Measurements from ENCODE around the gene SLC19A1.

The SLC19A1 gene

DNA sequence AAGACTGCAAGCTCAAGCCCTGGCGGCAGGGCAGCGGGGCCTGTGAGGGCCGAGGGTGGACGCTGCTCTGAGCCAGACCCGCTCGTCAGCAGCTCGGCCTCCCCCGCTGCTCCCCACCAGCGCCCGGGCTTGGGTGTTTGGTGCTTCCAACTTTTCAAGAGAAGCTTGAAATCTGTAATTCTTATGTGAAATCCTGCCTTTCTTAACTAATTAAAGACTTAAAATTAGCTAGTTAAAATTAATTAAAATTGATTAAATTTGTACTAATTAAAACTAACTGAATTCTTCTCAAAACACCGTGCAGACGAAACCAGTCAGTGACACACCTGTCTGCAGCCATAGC, 14.0 kb upstream of the SLC19A1 start:
- ATAC-seq = no peak
- no peak overlapping the region for H3K4me3 Mint-ChIP-seq
- H3K27ac Mint-ChIP-seq = no peak overlapping the region
- H3K27me3 Mint-ChIP-seq = peaks cover 10% of the 10 kb centered on the region
- peaks cover 26% of the 10 kb centered on the region for H3K4me1 Mint-ChIP-seq
- H3K36me3 Mint-ChIP-seq (ENCODE audit: low read depth) = no peaks in the 10 kb centered on the region
- DNase-seq = no peak
- no peaks in the 10 kb centered on the region for H3K9me3 Mint-ChIP-seq

GRCh38 chr21:45555557-45556301, 13.5 kb upstream of the SLC19A1 start:
- Mint-ChIP-seq H3K36me3 (ENCODE audit: low read depth) (no peaks in the 10 kb centered on the region), H3K27ac (no peak overlapping the region), H3K4me3 (no peak overlapping the region), H3K4me1 (peaks cover 31% of the 10 kb centered on the region), H3K9me3 (no peaks in the 10 kb centered on the region), H3K27me3 (peaks cover 10% of the 10 kb centered on the region)
- DNase-seq = peak; percentile 64
- ATAC-seq = peak; percentile 29

DNA sequence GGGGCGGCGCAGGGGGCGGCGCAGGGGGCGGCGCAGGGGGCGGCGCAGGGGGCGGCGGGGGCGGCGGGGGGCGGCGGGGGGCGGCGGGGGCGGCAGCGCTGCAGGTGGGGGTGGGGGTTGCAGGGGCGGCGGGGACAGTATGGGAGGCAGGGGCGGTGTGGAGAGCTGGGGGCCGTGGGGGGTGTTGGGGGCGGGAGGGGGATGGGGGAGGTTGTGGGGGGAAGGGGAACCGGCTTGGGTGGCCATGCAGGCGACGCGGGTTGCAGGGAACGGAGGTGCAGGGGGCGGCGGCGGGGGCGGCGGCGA, 13.0 kb upstream of the SLC19A1 start:
- no peak for DNase-seq
- Mint-ChIP-seq H3K36me3 (ENCODE audit: low read depth) (no peaks in the 10 kb centered on the region), H3K4me3 (no peak overlapping the region), H3K4me1 (peaks cover 34% of the 10 kb centered on the region), H3K27me3 (peaks cover 6% of the 10 kb centered on the region), H3K27ac (no peak overlapping the region), H3K9me3 (no peaks in the 10 kb centered on the region)
- ATAC-seq = no peak

DNA sequence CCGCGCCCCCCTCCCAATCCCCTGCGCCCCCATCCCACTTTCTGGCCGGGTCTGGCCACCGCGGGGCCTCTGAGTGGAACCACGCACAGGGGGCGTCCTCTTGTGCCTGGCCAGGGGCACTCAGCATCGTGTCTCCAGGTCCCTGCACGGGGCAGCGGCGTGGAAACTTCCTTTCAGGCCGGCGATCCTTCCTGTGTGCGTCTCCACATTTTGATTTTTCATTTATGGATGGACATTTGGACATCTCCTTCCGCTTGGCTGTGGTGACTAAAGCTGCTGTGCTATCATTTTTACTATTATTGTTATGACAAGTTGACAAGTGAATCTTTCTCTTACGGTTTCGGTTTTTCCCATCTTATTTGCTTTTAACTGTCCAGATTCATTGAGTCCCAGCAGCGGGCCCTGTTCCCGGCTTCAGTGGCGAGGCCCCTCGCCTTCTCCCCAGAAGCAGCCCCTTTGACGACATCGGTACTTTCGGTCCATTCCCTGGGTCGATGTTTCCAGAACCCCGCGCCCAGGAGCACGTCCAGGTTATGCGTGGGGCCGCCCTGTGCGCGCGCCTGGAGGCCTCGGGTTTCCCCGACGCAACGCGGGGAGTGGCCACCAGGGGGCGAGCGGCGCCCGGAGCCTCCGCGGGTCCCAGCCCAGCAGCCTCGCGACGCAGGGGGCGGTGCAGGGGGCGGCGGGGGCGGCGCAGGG, 12.4 kb upstream of the SLC19A1 start:
- H3K4me3 Mint-ChIP-seq = peak overlapping the region; percentile 90
- H3K27ac Mint-ChIP-seq = peak overlapping the region; percentile 94
- H3K9me3 Mint-ChIP-seq = no peaks in the 10 kb centered on the region
- peaks cover 36% of the 10 kb centered on the region for H3K4me1 Mint-ChIP-seq
- ATAC-seq = peak; percentile 62
- DNase-seq = peak; percentile 93
- no peaks in the 10 kb centered on the region for H3K36me3 Mint-ChIP-seq (ENCODE audit: low read depth)
- peaks cover 6% of the 10 kb centered on the region for H3K27me3 Mint-ChIP-seq

DNA sequence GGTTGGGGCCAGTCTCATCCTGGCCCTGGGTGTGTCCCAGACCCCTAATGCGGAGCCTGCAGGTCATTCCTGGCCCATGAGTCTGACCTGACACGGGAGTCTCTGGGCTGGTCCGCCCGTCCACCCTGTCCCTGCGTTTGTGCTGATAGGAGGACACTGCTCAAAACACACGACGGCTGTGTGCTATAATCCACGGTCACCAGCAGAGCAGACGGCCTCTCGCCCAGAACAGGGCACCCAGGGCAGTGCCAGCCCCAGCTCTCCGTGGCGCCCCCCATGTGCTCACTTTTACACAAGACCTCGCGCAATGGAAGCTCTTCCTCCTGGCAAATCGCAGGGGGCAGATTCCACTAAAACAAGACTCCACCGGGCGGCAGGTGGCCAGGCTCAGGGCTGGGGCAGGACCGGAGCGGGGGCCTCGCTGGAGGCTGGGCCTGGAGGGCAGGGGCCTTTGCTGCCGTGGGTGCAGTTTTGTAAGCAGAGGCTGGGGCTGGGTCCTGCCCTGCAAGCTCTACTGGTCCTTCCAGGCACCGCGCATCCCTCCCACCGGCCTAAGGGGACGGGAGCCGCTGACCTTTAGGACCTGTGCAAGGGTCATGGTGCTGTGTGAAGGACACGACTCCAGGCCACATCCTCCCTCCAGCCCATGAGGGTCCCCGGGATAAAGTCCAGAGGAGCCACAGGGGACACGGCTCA, 10.6 kb upstream of the SLC19A1 start:
- Mint-ChIP-seq H3K27me3 (peaks cover 4% of the 10 kb centered on the region), H3K4me3 (peak overlapping the region; percentile 24), H3K27ac (no peak overlapping the region), H3K4me1 (peaks cover 41% of the 10 kb centered on the region), H3K36me3 (ENCODE audit: low read depth) (no peaks in the 10 kb centered on the region), H3K9me3 (no peaks in the 10 kb centered on the region)
- no peak for ATAC-seq
- DNase-seq = no peak

DNA sequence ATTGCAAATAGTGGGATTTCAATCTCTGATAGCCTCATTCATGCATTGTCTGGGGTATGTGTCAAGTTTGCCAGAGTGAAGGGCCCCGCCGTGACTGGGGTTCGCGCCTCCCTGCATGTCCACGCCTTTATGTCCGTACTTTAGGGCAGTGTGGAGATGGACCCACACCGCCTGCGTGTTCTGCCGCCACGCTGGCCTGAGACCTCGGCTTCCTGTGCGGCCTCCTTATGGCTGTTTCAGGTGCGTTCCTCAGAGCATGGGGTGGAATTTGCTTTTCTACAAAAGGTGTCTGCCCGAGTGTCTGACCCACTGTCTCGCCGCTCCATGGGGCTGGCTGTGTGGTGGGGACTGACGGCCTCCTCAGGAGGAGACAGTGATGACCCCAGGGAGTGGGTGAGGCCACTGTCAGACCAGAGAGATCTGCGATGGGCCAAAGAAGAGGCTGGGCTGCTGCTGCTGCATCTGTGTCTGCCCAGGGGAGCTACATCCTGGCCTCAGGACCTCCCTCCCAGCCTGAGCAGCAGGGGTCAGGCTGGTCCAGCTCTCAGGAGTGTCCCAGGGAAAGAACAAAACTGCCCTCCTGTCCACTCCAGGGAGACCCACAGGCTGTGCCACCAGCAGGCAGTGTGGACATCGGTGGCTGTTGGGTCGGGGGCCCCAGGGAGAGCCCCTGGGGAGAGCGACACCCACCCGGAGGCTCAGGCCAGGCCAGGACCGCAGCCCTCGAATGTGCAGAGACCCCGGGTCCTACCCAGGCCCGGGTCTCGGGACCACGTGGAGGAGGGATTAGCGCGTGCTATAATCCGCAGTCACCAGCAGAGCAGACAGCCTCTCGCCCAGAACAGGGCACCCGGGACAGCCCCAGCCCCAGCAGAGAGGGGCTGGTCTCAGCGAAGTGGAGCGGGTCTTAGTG, 9.8 kb upstream of the SLC19A1 start:
- H3K9me3 Mint-ChIP-seq = no peaks in the 10 kb centered on the region
- H3K36me3 Mint-ChIP-seq (ENCODE audit: low read depth) = no peaks in the 10 kb centered on the region
- DNase-seq (no peak), ATAC-seq (no peak)
- H3K27ac Mint-ChIP-seq = peak overlapping the region; percentile 98
- peaks cover 41% of the 10 kb centered on the region for H3K4me1 Mint-ChIP-seq
- H3K4me3 Mint-ChIP-seq = peak overlapping the region; percentile 75
- peaks cover 4% of the 10 kb centered on the region for H3K27me3 Mint-ChIP-seq

- peaks cover 41% of the 10 kb centered on the region for H3K4me1 Mint-ChIP-seq
- H3K9me3 Mint-ChIP-seq = no peaks in the 10 kb centered on the region
- ATAC-seq (peak; percentile 68), DNase-seq (peak; percentile 46)
- no peaks in the 10 kb centered on the region for H3K36me3 Mint-ChIP-seq (ENCODE audit: low read depth)
- H3K27me3 Mint-ChIP-seq = peaks cover 4% of the 10 kb centered on the region
- peak overlapping the region; percentile 75 for H3K4me3 Mint-ChIP-seq
- peak overlapping the region; percentile 98 for H3K27ac Mint-ChIP-seq
Observed at GRCh38 chr21:45551316-45551715, 9.1 kb upstream of the SLC19A1 start.

DNA sequence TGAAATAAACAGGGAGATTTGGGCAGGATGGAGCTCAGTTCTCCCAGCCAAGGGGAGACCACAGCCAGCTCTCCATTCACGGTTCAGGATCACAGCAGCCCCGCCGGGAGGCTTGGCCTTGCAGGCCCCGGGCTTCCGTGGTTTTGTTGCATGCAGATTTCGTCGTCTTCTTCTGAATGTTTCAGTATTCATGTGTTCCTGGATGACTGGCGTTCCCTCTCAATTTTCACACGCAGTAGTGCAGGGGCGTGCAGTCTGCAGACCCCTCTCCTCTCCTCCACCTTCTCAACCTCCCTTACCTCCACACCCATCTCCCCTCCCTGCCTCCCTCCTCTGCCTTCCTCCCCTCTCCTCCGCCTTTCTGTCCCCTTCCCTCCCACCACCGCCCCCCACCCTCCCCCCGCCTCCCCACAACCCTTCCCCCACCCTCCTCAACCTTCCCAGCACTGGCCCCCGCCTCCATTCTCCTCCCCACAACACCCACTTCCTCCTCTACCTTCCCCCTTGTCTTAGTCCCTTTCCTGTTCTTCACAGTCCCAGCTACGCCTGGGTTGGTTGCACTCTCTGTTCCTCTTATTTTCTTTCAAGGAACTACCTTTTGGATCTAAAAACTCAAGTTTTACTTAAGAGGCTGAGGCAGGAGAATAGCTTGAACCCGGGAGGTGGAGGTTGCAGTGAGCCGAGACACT, 8.4 kb upstream of the SLC19A1 start:
- no peaks in the 10 kb centered on the region for H3K9me3 Mint-ChIP-seq
- H3K36me3 Mint-ChIP-seq (ENCODE audit: low read depth) = no peaks in the 10 kb centered on the region
- H3K4me1 Mint-ChIP-seq = peaks cover 39% of the 10 kb centered on the region
- DNase-seq (peak; percentile 63), ATAC-seq (peak; percentile 44)
- H3K27ac Mint-ChIP-seq = peak overlapping the region; percentile 98
- peaks cover 4% of the 10 kb centered on the region for H3K27me3 Mint-ChIP-seq
- peak overlapping the region; percentile 75 for H3K4me3 Mint-ChIP-seq

DNA sequence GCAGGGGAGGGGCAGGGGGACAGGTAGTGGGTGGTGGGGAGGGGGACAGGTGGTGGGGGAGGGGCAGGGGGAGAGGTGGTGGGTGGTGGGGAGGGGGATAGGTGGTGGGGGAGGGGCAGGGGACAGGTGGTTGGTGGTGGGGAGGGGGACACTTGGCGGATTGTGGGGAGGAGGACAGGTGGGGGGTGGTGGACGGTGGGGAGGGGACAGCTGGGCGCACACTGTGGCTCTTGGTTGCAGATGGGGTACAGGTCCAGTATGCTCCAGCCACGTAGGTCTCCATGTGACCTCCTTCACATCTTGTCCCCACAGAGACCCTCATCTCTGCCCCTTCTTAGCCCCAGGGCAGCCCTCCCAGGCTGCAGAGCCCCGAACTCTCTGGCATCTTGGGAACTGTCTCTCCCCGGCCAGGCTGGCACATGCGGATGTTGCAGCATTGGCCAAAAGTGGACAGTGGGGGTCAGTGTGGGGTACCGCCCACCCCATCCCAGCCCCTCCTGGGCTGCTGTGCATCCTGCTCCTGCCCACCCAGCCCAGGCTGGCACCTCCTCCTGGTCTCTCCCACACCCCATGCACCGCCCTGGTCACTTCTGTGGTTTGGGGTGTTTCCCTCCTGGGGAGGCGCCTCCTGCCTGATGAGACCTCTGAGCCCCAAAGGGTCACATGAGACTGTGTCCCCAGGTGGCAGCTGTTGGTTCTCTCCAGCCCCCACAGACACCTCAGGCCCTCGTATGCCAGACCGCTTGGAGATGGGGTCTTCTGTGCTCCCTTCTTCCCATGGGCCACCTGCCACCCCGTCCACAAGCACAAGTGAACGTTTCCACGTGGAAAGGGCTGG, 7.6 kb upstream of the SLC19A1 start:
- peaks cover 38% of the 10 kb centered on the region for H3K4me1 Mint-ChIP-seq
- H3K27ac Mint-ChIP-seq = peak overlapping the region; percentile 98
- no peaks in the 10 kb centered on the region for H3K9me3 Mint-ChIP-seq
- H3K4me3 Mint-ChIP-seq = peak overlapping the region; percentile 75
- H3K27me3 Mint-ChIP-seq = peaks cover 4% of the 10 kb centered on the region
- no peak for ATAC-seq
- no peaks in the 10 kb centered on the region for H3K36me3 Mint-ChIP-seq (ENCODE audit: low read depth)
- DNase-seq = no peak

- Mint-ChIP-seq H3K36me3 (ENCODE audit: low read depth) (no peaks in the 10 kb centered on the region), H3K27ac (peak overlapping the region; percentile 58), H3K9me3 (no peaks in the 10 kb centered on the region), H3K4me1 (peaks cover 34% of the 10 kb centered on the region), H3K4me3 (no peak overlapping the region), H3K27me3 (no peaks in the 10 kb centered on the region)
- no peak for ATAC-seq
- DNase-seq = no peak
Observed at GRCh38 chr21:45548711-45549491, 6.7 kb upstream of the SLC19A1 start.

- Mint-ChIP-seq H3K27ac (no peak overlapping the region), H3K36me3 (ENCODE audit: low read depth) (no peaks in the 10 kb centered on the region), H3K27me3 (no peaks in the 10 kb centered on the region), H3K9me3 (no peaks in the 10 kb centered on the region), H3K4me1 (peaks cover 30% of the 10 kb centered on the region), H3K4me3 (no peak overlapping the region)
- DNase-seq (no peak), ATAC-seq (no peak)
Observed at GRCh38 chr21:45547545-45547900, 5.3 kb upstream of the SLC19A1 start.

DNA sequence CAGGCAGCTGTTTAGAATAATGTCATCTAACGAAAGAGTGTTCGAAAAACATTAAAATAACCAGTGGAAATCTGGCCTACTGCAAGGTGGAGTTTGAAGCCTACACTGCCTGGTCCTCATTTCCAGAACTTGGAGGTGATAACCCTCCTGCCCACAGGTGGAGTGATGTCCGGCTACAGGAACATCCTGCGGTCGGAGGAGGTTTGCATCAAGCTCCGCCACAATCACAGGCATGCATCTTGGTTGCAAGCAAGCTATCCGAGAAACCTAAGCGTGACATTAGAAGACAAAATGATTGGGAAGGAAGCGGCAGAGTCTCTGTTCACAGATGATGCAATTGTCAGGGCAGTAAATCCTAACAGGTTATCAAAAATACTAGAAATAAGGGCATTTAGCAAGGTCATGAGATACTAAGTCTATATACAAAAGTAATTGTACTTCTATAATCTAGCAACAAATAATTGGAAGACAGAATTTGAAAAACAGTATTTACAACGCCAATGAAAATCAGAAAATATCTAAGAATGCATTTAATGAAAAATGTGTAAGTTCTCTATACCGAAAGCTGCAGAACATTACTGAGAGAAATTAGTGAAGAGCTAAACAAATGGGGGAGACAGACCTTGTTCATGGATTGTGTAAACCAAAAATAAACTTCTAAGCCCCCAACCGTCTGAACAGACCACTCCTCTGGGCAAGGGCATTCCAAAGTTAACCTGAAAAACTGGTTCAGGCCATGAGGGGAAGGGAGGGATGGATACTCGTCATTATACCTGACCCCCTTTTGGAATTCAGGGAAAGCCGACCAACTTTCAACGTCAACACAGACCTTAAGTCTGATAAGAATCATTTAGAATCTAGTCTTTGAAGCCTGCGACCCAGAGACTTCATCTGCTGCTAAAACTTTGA, 4.7 kb upstream of the SLC19A1 start:
- ATAC-seq = no peak
- H3K4me3 Mint-ChIP-seq = no peak overlapping the region
- H3K27ac Mint-ChIP-seq = no peak overlapping the region

More for the DNA sequence above, 4.7 kb upstream of the SLC19A1 start:
- no peak for DNase-seq
- Mint-ChIP-seq H3K27me3 (no peaks in the 10 kb centered on the region), H3K36me3 (ENCODE audit: low read depth) (no peaks in the 10 kb centered on the region), H3K9me3 (no peaks in the 10 kb centered on the region), H3K4me1 (peaks cover 26% of the 10 kb centered on the region)

Data from activated naive CD8-positive, alpha-beta T cell treated with anti-CD3 and anti-CD28 coated beads, Interleukin-2, amount 50 U/mL, for 24 hours (primary cell).